GM23338 (cell line): ENCODE measurements around the gene ABCA12. TPM values are rescaled to one million over a fixed set of nuclear protein-coding genes. Genes with fewer than 3 reads are reported as not detected.

Experiments
- ATAC-seq: fragments of 200-7000 bp; cut with Tn5 transposase; 3 replicates; pipeline ENCODE4 v1.9.1; 2020
- DNase-seq: peaks from one replicate; pipeline ENCODE4 v3.0.0-alpha.2; 2015; ENCODE audit warnings: low spot score
- H2AFZ ChIP-seq: fragments of 200-600 bp; sonication (generic); 2 replicates; pipeline ENCODE4 v1.8.0; 2016; ENCODE audit warnings: antibody characterized with exemption, mild to moderate bottlenecking, moderate library complexity
- H3F3A ChIP-seq: fragments of 200-600 bp; sonication (generic); replicated peaks from 2 replicates; pipeline ENCODE4 v1.8.0; 2017; ENCODE audit warnings: antibody characterized with exemption, mixed run types, low read depth
- H3K27ac ChIP-seq: fragments of 200-600 bp; sonication (generic); 2 replicates; pipeline ENCODE4 v1.6.1; 2016; ENCODE audit warnings: low read depth
- H3K27me3 ChIP-seq: fragments of 200-600 bp; sonication (generic); 2 replicates; pipeline ENCODE4 v1.8.0; 2016; ENCODE audit warnings: mild to moderate bottlenecking, mixed run types, moderate library complexity; ENCODE audit not compliant: insufficient read depth
- H3K36me3 ChIP-seq: fragments of 200-600 bp; sonication (generic); 2 replicates; pipeline ENCODE4 v1.8.0; 2016; ENCODE audit warnings: mild to moderate bottlenecking; ENCODE audit not compliant: insufficient read depth
- H3K4me1 ChIP-seq: fragments of 200-600 bp; sonication (generic); 2 replicates; pipeline ENCODE4 v1.8.0; 2016; ENCODE audit warnings: mild to moderate bottlenecking, moderate library complexity; ENCODE audit not compliant: insufficient read depth
- H3K4me2 ChIP-seq: fragments of 200-600 bp; sonication (generic); 2 replicates; pipeline ENCODE4 v1.7.1; 2017; ENCODE audit warnings: mixed run types
- H3K4me3 ChIP-seq: fragments of 200-600 bp; sonication (generic); 2 replicates; pipeline ENCODE4 v1.6.1; 2016; ENCODE audit warnings: mixed run types
- H3K79me2 ChIP-seq: fragments of 200-600 bp; sonication (generic); replicated peaks from 2 replicates; pipeline ENCODE4 v1.8.0; 2017; ENCODE audit warnings: mild to moderate bottlenecking; ENCODE audit not compliant: insufficient read depth
- H3K9me2 ChIP-seq: fragments of 200-600 bp; sonication (generic); 2 replicates; pipeline ENCODE4 v1.8.0; 2017; ENCODE audit not compliant: insufficient read depth
- H4K20me1 ChIP-seq: fragments of 200-600 bp; sonication (generic); replicated peaks from 2 replicates; pipeline ENCODE4 v1.8.0; 2017; ENCODE audit warnings: mild to moderate bottlenecking; ENCODE audit not compliant: insufficient read depth
- H3K27ac Mint-ChIP-seq: 2 replicates; pipeline ENCODE4 v1.8.0; 2020; ENCODE audit warnings: inconsistent platforms, mild to moderate bottlenecking, moderate library complexity, mixed read lengths
- H3K27me3 Mint-ChIP-seq: 3 replicates; pipeline ENCODE4 v1.8.0; 2022; ENCODE audit warnings: low read depth, mild to moderate bottlenecking, moderate library complexity, mixed read lengths, inconsistent platforms; ENCODE audit not compliant: insufficient read depth, poor library complexity
- H3K36me3 Mint-ChIP-seq: 3 replicates; pipeline ENCODE4 v1.8.0; 2021; ENCODE audit warnings: low read depth, mild to moderate bottlenecking, inconsistent platforms, moderate library complexity, mixed read lengths
- H3K4me1 Mint-ChIP-seq: 3 replicates; pipeline ENCODE4 v1.8.0; 2020; ENCODE audit warnings: mild to moderate bottlenecking, inconsistent platforms, mixed read lengths
- H3K4me3 Mint-ChIP-seq: 3 replicates; pipeline ENCODE4 v1.8.0; 2021; ENCODE audit warnings: moderate library complexity, mild to moderate bottlenecking, inconsistent platforms, mixed read lengths
- H3K9me3 Mint-ChIP-seq: 3 replicates; pipeline ENCODE4 v1.8.0; 2020; ENCODE audit warnings: moderate library complexity, mild to moderate bottlenecking, inconsistent platforms, mixed read lengths
- CREB1 ChIP-seq: fragments of 250-450 bp; sonication (Bioruptor Pico); IDR thresholded peaks from 2 replicates; pipeline ENCODE4 v1.5.0; 2020; ENCODE audit warnings: low read depth, mild to moderate bottlenecking, moderate library complexity
- ETS1 ChIP-seq: IDR thresholded peaks from 2 replicates; pipeline ENCODE4 v1.6.1; 2016; ENCODE audit warnings: antibody characterized with exemption
- EZH2 ChIP-seq: fragments of 200-600 bp; sonication (generic); IDR thresholded peaks from one replicate; pipeline ENCODE4 v1.8.0; 2017; ENCODE audit warnings: antibody characterized with exemption, mild to moderate bottlenecking, low read depth; ENCODE audit not compliant: unreplicated experiment
- EZH2phosphoT487 ChIP-seq: fragments of 200-600 bp; sonication (generic); IDR thresholded peaks from one replicate; pipeline ENCODE4 v1.8.1; 2018; ENCODE audit warnings: antibody characterized with exemption; ENCODE audit not compliant: unreplicated experiment
- JUNB ChIP-seq: IDR thresholded peaks from one replicate; pipeline ENCODE4 v1.6.1; 2016; ENCODE audit warnings: antibody characterized with exemption; ENCODE audit not compliant: unreplicated experiment
- NANOG ChIP-seq: IDR thresholded peaks from 2 replicates; pipeline ENCODE4 v1.6.1; 2016; ENCODE audit warnings: antibody characterized with exemption, borderline replicate concordance
- POLR2AphosphoS5 ChIP-seq: IDR thresholded peaks from 2 replicates; pipeline ENCODE4 v1.6.1; 2016; ENCODE audit warnings: antibody characterized with exemption, low read depth
- REST ChIP-seq: IDR thresholded peaks from one replicate; pipeline ENCODE4 v1.6.1; 2018; ENCODE audit warnings: antibody characterized with exemption; ENCODE audit not compliant: unreplicated experiment
- STAT1 ChIP-seq: IDR thresholded peaks from one replicate; pipeline ENCODE4 v1.6.1; 2016; ENCODE audit warnings: antibody characterized with exemption; ENCODE audit not compliant: unreplicated experiment
- ZNF114 ChIP-seq: fragments of 250-450 bp; sonication (Bioruptor Pico); IDR thresholded peaks from 2 replicates; pipeline ENCODE4 v1.5.0; 2020; ENCODE audit warnings: mild to moderate bottlenecking, moderate library complexity
- ZNF331 ChIP-seq: fragments of 250-450 bp; sonication (Bioruptor Pico); IDR thresholded peaks from 2 replicates; pipeline ENCODE4 v1.5.0; 2020; ENCODE audit warnings: low read depth, mild to moderate bottlenecking, moderate library complexity
- ZNF462 ChIP-seq: fragments of 250-450 bp; sonication (Bioruptor Pico); IDR thresholded peaks from 2 replicates; pipeline ENCODE4 v1.5.0; 2020; ENCODE audit warnings: mild to moderate bottlenecking, moderate library complexity
- polyA plus RNA-seq: library from polyadenylated mRNA; unstranded; fragments of >200 nt; fragmentation: Nextera tagmentation; extraction: Ambion mirVana; gene quantifications from 2 replicates; pipeline ENCODE4 v1.2.1, GENCODE V29; 2016
- total RNA-seq: library from RNA; depleted of rRNA; stranded (reverse); fragments of >200 nt; shearing (Covaris generic); gene quantifications from 2 replicates; pipeline ENCODE4 v1.2.3, GENCODE V29; 2014
- TF ChIP-seq, protein P1 (sequence below), 2 experiments: fragments of 200-600 bp in 1 of 2; sonication (generic) in 1 of 2; conservative IDR thresholded peaks; 2 replicates each; pipeline versions ENCODE4 v1.5.1 to v1.6.1; 2016 to 2017; ENCODE audit warnings: antibody characterized with exemption in 2 of 2, low read depth in 2 of 2, mild to moderate bottlenecking in 2 of 2, moderate library complexity in 1 of 2

Gene ABCA12
- total and polyA plus RNA-seq, 2 experiments from 2014 or later, result 0.05 to 0.10 TPM

DNA sequence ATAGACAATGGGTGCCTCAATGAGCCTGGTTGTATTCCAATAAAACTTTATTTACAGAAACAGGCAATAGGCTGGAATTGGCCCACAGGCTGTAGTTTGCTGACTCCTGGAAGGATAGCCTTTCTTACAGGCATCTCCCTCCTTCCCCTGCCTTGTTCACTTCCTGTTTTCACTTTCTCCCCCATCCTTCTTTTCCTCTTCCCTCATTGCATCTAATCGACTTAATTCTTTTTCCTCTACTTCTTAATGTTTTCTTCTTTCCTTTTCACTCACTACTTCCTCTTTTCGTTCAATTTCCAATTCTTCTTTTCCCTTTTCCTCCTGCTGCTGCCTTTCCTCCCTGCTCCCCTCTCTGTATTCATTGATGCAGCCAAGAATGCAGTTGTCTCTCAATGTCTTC, 70.0 kb downstream of the ABCA12 start:
- ATAC-seq (no peak), DNase-seq (no peak)
- Mint-ChIP-seq H3K36me3 (no peaks in the 10 kb centered on the region), H3K27me3 (peaks cover 2% of the 10 kb centered on the region), H3K4me3 (no peak overlapping the region), H3K9me3 (no peaks in the 10 kb centered on the region), H3K4me1 (peaks cover 4% of the 10 kb centered on the region; the same call in 2 of the 3 replicates), H3K27ac (peak overlapping the region; percentile 1; the same call in 1 of the 2 replicates)
- Histone ChIP-seq H3F3A (no peaks in the 10 kb centered on the region), H4K20me1 (no peaks in the 10 kb centered on the region), H3K36me3 (no peaks in the 10 kb centered on the region), H3K79me2 (no peaks in the 10 kb centered on the region), H3K27ac (no peak overlapping the region), H3K9me2 (0 out of 2 replicates have a peak, but pooled peaks cover 2% of the 10 kb centered on the region), H3K4me2 (no peak overlapping the region), H2AFZ (no peak overlapping the region), H3K4me3 (no peak overlapping the region), H3K27me3 (no peaks in the 10 kb centered on the region), H3K4me1 (no peaks in the 10 kb centered on the region)
- no peak for TF ChIP-seq ZNF331 (CRISPR knock-in tag)
- no peak for TF ChIP-seq EZH2
- no peak for TF ChIP-seq ZNF462 (CRISPR knock-in tag)
- TF ChIP-seq ZNF114, result no peak
- TF ChIP-seq POLR2AphosphoS5, result no peak
- no peak for TF ChIP-seq NANOG
- no peak for TF ChIP-seq JUNB
- no peak for TF ChIP-seq CREB1 (CRISPR knock-in tag)
- TF ChIP-seq STAT1, result no peak
- no peak for TF ChIP-seq EZH2phosphoT487
- TF ChIP-seq, protein P1, sequence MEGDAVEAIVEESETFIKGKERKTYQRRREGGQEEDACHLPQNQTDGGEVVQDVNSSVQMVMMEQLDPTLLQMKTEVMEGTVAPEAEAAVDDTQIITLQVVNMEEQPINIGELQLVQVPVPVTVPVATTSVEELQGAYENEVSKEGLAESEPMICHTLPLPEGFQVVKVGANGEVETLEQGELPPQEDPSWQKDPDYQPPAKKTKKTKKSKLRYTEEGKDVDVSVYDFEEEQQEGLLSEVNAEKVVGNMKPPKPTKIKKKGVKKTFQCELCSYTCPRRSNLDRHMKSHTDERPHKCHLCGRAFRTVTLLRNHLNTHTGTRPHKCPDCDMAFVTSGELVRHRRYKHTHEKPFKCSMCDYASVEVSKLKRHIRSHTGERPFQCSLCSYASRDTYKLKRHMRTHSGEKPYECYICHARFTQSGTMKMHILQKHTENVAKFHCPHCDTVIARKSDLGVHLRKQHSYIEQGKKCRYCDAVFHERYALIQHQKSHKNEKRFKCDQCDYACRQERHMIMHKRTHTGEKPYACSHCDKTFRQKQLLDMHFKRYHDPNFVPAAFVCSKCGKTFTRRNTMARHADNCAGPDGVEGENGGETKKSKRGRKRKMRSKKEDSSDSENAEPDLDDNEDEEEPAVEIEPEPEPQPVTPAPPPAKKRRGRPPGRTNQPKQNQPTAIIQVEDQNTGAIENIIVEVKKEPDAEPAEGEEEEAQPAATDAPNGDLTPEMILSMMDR (conservative IDR thresholded peaks at IDR 0.05; ENCODE audit: low read depth in 2 of 2), result no peak
- no peak for TF ChIP-seq ETS1
- TF ChIP-seq REST, result no peak
